HG02981 (cell line): ENCODE results near the gene TADA2A.
A peak's percentile ranks its signal among the peaks of the same experiment; 100 is the strongest.

Experiments used
- ATAC-seq: cut with Tn5 transposase; IDR thresholded peaks from one replicate; pipeline ENCODE4 v1.9.1; 2021; ENCODE audit warnings: mild to moderate bottlenecking, moderate library complexity; ENCODE audit not compliant: unreplicated experiment

The TADA2A gene

GRCh38 chr17:37406635-37407461 is at the start of gene TADA2A, which contains the start of gene ACACA:
Gene TADA2A, plus strand, starts transcription at chr17:37406886. Its CDS starts 4,480 bp downstream, at chr17:37411366.
Gene ACACA, minus strand, starts transcription at chr17:37406836. Its CDS starts 537 bp downstream, at chr17:37406299.
- ATAC-seq = peak; percentile 81

- no peak for ATAC-seq
Measured at GRCh38 chr17:37358098-37358829, 48.4 kb upstream of the TADA2A start.

GRCh38 chr17:37358830-37359681 is 47.6 kb upstream of the TADA2A start:
- ATAC-seq = peak; percentile 93

- no peak for ATAC-seq
Measured at GRCh38 chr17:37359682-37360188, 47.0 kb upstream of the TADA2A start.

- ATAC-seq = no peak
Measured at GRCh38 chr17:37360632-37361031, 46.1 kb upstream of the TADA2A start.

- ATAC-seq = no peak
Measured at GRCh38 chr17:37361543-37361942, 45.1 kb upstream of the TADA2A start.

GRCh38 chr17:37365589-37365988 is 41.1 kb upstream of the TADA2A start:
- no peak for ATAC-seq

GRCh38 chr17:37368577-37368976 is 38.1 kb upstream of the TADA2A start:
- ATAC-seq = no peak

GRCh38 chr17:37373530-37374159 is 33.0 kb upstream of the TADA2A start:
- peak; percentile 70 for ATAC-seq

GRCh38 chr17:37375706-37376105 is 31.0 kb upstream of the TADA2A start, which contains the start of gene C17orf78:
Gene C17orf78, plus strand, starts transcription at chr17:37375985. Its CDS starts 108 bp downstream, at chr17:37376093.
- ATAC-seq = no peak

GRCh38 chr17:37382056-37382455 is 24.6 kb upstream of the TADA2A start:
- no peak for ATAC-seq

- ATAC-seq = no peak
Measured at GRCh38 chr17:37384560-37385149, 22.0 kb upstream of the TADA2A start.

GRCh38 chr17:37385474-37385990 is 21.2 kb upstream of the TADA2A start:
- ATAC-seq = no peak

GRCh38 chr17:37386462-37386861 is 20.2 kb upstream of the TADA2A start:
- ATAC-seq = no peak

GRCh38 chr17:37388266-37388665 is 18.4 kb upstream of the TADA2A start:
- ATAC-seq = no peak

GRCh38 chr17:37389160-37389559 is 17.5 kb upstream of the TADA2A start:
- no peak for ATAC-seq

GRCh38 chr17:37391146-37391545 is 15.5 kb upstream of the TADA2A start:
- ATAC-seq = no peak

GRCh38 chr17:37392024-37392590 is 14.6 kb upstream of the TADA2A start:
- ATAC-seq = no peak

GRCh38 chr17:37393352-37393751 is 13.3 kb upstream of the TADA2A start:
- no peak for ATAC-seq
